ENCODE results near the gene CECR2.

DNA sequence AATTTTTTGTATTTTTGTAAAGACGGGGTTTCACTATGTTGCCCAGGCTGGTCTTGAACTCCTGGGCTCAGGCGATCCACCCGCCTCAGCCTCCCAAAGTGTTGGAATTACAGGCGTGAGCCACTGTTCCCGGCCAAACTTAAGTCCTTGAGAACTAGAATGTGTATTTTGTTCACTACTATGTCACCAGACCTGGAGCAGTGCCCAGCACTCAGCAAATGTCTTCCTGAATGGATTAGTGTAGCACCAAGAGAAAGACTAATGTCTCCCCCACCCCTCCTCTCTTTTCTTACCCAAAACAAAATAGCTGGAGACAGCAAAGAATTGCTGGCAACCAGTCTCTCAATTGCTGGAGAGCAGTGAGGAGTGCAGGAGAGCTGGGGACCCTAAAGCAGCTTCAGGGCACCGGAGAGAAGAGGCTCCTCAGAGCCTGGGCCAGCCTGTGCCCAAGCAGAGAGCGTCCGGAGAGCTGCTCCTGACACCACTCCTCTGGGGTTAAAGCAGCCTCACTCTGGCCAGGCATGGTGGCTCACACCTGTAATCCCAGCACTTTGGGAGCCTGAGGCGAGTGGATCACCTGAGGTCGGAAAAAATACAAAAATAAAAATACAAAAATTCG lies 209.0 kb downstream of the CECR2 start:
- TF ChIP-seq, protein P1, sequence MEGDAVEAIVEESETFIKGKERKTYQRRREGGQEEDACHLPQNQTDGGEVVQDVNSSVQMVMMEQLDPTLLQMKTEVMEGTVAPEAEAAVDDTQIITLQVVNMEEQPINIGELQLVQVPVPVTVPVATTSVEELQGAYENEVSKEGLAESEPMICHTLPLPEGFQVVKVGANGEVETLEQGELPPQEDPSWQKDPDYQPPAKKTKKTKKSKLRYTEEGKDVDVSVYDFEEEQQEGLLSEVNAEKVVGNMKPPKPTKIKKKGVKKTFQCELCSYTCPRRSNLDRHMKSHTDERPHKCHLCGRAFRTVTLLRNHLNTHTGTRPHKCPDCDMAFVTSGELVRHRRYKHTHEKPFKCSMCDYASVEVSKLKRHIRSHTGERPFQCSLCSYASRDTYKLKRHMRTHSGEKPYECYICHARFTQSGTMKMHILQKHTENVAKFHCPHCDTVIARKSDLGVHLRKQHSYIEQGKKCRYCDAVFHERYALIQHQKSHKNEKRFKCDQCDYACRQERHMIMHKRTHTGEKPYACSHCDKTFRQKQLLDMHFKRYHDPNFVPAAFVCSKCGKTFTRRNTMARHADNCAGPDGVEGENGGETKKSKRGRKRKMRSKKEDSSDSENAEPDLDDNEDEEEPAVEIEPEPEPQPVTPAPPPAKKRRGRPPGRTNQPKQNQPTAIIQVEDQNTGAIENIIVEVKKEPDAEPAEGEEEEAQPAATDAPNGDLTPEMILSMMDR (IDR thresholded peaks at IDR 0.05): no peak
- TF ChIP-seq POLR2A (IDR thresholded peaks at IDR 0.05) (no peak), EP300 (IDR thresholded peaks at IDR 0.05) (no peak), POLR2AphosphoS5 (IDR thresholded peaks at IDR 0.05) (no peak)

Data from upper lobe of left lung (tissue), 4 donors.